KMS-11 (cell line): ENCODE measurements around the gene CTRB2.

Experiments used
- H2AFZ ChIP-seq: fragments of 200-600 bp; sonication (generic); 2 replicates; pipeline ENCODE4 v1.6.1; 2016; ENCODE audit warnings: antibody characterized with exemption, mixed run types, low read depth
- H3K27ac ChIP-seq: fragments of 200-600 bp; sonication (generic); 2 replicates; pipeline ENCODE4 v1.6.1; 2016; ENCODE audit warnings: mild to moderate bottlenecking, mixed run types
- H3K27me3 ChIP-seq: fragments of 200-600 bp; sonication (generic); 2 replicates; pipeline ENCODE4 v1.6.1; 2017; ENCODE audit warnings: mild to moderate bottlenecking, low read depth, mixed run types, moderate library complexity; ENCODE audit not compliant: insufficient read depth
- H3K36me3 ChIP-seq: fragments of 200-600 bp; sonication (generic); 2 replicates; pipeline ENCODE4 v1.6.1; 2017; ENCODE audit warnings: mild to moderate bottlenecking, mixed run types; ENCODE audit not compliant: insufficient read depth
- H3K4me1 ChIP-seq: fragments of 200-600 bp; sonication (generic); 2 replicates; pipeline ENCODE4 v1.6.1; 2016; ENCODE audit warnings: mild to moderate bottlenecking, low read depth, mixed run types; ENCODE audit not compliant: poor library complexity, severe bottlenecking
- H3K4me2 ChIP-seq: fragments of 200-600 bp; sonication (generic); 2 replicates; pipeline ENCODE4 v1.7.0; 2016; ENCODE audit warnings: mild to moderate bottlenecking, mixed run types
- H3K4me3 ChIP-seq: fragments of 200-600 bp; sonication (generic); IDR thresholded peaks from 2 replicates; pipeline ENCODE4 v1.6.1; 2017; ENCODE audit warnings: low read depth, low read length, mixed read lengths; ENCODE audit not compliant: insufficient read depth
- H3K79me2 ChIP-seq: fragments of 200-600 bp; sonication (generic); 2 replicates; pipeline ENCODE4 v1.6.1; 2016; ENCODE audit warnings: low read depth, mixed run types; ENCODE audit not compliant: insufficient read depth
- H3K9ac ChIP-seq: fragments of 200-600 bp; sonication (generic); 2 replicates; pipeline ENCODE4 v1.6.1; 2016; ENCODE audit warnings: mild to moderate bottlenecking, mixed run types
- H4K20me1 ChIP-seq: fragments of 200-600 bp; sonication (generic); 2 replicates; pipeline ENCODE4 v1.6.1; 2016; ENCODE audit warnings: mild to moderate bottlenecking, mixed run types; ENCODE audit not compliant: insufficient read depth
- CTCF ChIP-seq: fragments of 200-600 bp; sonication (generic); conservative IDR thresholded peaks from 2 replicates; pipeline ENCODE4 v1.6.1; 2017; ENCODE audit warnings: low read depth, mild to moderate bottlenecking, antibody characterized with exemption, low read length, moderate library complexity, mixed read lengths

Gene CTRB2

GRCh38 chr16:75219088-75219487 lies 12.1 kb upstream of the CTRB2 start:
- no peak overlapping the region for H3K4me3 ChIP-seq
- H3K4me2 ChIP-seq, result no peak overlapping the region
- H3K79me2 ChIP-seq, result no peaks in the 10 kb centered on the region
- no peaks in the 10 kb centered on the region for H3K36me3 ChIP-seq
- H3K27me3 ChIP-seq, result no peaks in the 10 kb centered on the region
- H4K20me1 ChIP-seq, result no peaks in the 10 kb centered on the region
- H3K27ac ChIP-seq, result no peak overlapping the region
- H3K4me1 ChIP-seq, result peaks cover 6% of the 10 kb centered on the region
- TF ChIP-seq CTCF, result no peak
- H3K9ac ChIP-seq, result no peak overlapping the region
- 0 out of 2 replicates have a peak overlapping the region, but pooled peaks have one; percentile 48 for H2AFZ ChIP-seq

GRCh38 chr16:75218256-75219076 lies 11.5 kb upstream of the CTRB2 start, which contains the start of gene CTRB1:
TSS of gene CTRB1 (plus strand) at chr16:75218988. CDS start at chr16:75219008, 20 bp downstream.
- Histone ChIP-seq H3K4me2 (peak within 1 kb of the TSS; percentile 34; the same call in 1 of the 2 replicates), H3K4me1 (peaks cover 6% of the 10 kb centered on the region), H3K27ac (no peak within 1 kb of the TSS), H3K4me3 (no peak within 1 kb of the TSS), H3K9ac (no peak within 1 kb of the TSS), H2AFZ (peak within 1 kb of the TSS; percentile 48; the same call in 1 of the 2 replicates), H4K20me1 (no peaks in the 10 kb centered on the region), H3K79me2 (no peaks in the 10 kb centered on the region), H3K27me3 (no peaks in the 10 kb centered on the region), H3K36me3 (no peaks in the 10 kb centered on the region)
- TF ChIP-seq CTCF, result no peak

GRCh38 chr16:75217389-75217851 lies 10.5 kb upstream of the CTRB2 start:
- Histone ChIP-seq H3K79me2 (no peaks in the 10 kb centered on the region), H3K9ac (no peak overlapping the region), H3K27me3 (no peaks in the 10 kb centered on the region), H3K27ac (no peak overlapping the region), H4K20me1 (no peaks in the 10 kb centered on the region), H3K4me2 (no peak overlapping the region), H2AFZ (no peak overlapping the region), H3K36me3 (no peaks in the 10 kb centered on the region), H3K4me3 (no peak overlapping the region), H3K4me1 (peaks cover 6% of the 10 kb centered on the region)
- no peak for TF ChIP-seq CTCF

DNA sequence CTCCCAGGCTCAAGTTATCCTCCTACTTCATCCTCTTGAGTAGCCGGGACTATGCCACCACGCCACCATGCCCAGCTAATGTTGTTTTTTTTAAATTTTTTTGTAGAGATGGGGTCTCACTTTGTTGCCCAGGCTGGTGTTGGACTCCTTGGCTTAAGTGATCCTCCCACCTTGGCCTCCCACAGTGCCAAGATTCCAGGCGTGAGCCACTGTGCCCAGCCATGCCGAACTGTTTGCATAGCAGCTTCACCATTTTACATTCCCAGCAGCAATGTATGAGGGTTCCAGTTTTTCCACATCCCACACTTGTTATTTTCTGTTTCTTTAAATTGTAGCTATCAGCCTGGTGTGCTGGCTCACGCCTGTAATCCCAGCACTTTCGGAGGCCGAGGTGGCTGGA lies 9.6 kb upstream of the CTRB2 start:
- Histone ChIP-seq H4K20me1 (no peaks in the 10 kb centered on the region), H2AFZ (no peak overlapping the region), H3K27ac (no peak overlapping the region), H3K79me2 (no peaks in the 10 kb centered on the region), H3K4me2 (no peak overlapping the region), H3K4me1 (peaks cover 6% of the 10 kb centered on the region), H3K4me3 (no peak overlapping the region), H3K27me3 (no peaks in the 10 kb centered on the region), H3K36me3 (no peaks in the 10 kb centered on the region), H3K9ac (no peak overlapping the region)
- TF ChIP-seq CTCF, result no peak
